ENCODE measurements around the gene OR52M1. TPM values are rescaled to one million over a fixed set of nuclear protein-coding genes. Genes with fewer than 3 reads are reported as not detected.

OR52M1 gene
- total RNA-seq, 6 donors from 2014 or later = not detected

DNA sequence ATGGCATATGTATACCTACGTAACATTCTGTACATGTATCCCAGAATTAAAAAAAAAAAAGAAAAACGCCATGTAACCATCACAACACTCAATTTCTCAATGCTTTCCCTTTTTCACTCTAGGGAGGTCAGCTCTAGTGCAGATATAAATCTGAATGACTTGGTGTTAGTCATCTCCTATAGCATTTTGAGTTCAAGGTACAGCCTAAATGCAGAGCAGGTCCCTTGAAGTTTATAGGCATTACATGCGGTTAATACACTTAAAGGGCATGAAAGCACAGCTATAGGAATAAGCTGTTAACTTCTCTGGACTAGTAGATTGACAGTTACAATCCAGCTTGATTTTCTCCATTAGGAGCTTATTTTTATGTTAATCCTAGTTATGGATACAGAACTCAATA is 20.4 kb downstream of the OR52M1 start:
- TF ChIP-seq POLR2A (IDR thresholded peaks at IDR 0.05) (no peak), POLR2AphosphoS5 (IDR thresholded peaks at IDR 0.05) (no peak), EP300 (IDR thresholded peaks at IDR 0.05) (no peak)
- TF ChIP-seq, protein P1, sequence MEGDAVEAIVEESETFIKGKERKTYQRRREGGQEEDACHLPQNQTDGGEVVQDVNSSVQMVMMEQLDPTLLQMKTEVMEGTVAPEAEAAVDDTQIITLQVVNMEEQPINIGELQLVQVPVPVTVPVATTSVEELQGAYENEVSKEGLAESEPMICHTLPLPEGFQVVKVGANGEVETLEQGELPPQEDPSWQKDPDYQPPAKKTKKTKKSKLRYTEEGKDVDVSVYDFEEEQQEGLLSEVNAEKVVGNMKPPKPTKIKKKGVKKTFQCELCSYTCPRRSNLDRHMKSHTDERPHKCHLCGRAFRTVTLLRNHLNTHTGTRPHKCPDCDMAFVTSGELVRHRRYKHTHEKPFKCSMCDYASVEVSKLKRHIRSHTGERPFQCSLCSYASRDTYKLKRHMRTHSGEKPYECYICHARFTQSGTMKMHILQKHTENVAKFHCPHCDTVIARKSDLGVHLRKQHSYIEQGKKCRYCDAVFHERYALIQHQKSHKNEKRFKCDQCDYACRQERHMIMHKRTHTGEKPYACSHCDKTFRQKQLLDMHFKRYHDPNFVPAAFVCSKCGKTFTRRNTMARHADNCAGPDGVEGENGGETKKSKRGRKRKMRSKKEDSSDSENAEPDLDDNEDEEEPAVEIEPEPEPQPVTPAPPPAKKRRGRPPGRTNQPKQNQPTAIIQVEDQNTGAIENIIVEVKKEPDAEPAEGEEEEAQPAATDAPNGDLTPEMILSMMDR (IDR thresholded peaks at IDR 0.05) = no peak
- Histone ChIP-seq H3K27me3 (no peaks in the 10 kb centered on the region), H3K4me3 (no peak overlapping the region), H3K9me3 (peaks cover 0 to 4% (median 0%) of the 10 kb centered on the region in 4 donors), H3K36me3 (no peaks in the 10 kb centered on the region), H3K27ac (no peak overlapping the region), H3K4me1 (peaks cover 0 to 1% (median 0%) of the 10 kb centered on the region in 4 donors)
- 91 to 94% methylated on average over 3 of the region's 3 CpGs for WGBS, 2 donors
- no peak for ATAC-seq (ENCODE audit: low FRiP score in 2 of 2)
- DNase-seq = no peak

DNA sequence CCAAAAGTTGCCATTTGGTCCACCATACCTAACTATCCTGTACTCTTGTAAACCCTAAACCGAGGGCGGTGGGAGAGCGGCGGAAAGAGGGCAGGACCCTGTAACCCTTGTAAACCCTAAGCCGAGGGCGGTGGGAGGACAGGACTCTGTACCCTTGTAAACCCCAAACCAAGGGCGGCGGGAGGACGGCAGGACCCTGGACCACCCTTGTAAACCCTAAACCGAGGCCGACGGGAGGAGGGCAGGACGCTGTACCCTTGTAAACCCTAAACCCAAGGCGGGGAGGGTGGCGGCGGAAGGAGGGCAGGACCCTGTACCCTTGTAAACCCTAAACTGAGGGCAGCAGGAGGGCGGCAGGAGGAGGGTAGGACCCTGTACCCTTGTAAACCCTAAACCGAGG is 24.1 kb downstream of the OR52M1 start:
- 91% methylated on average over 18 of the region's 18 CpGs for WGBS, 2 donors
- no peak overlapping the region for H3K27ac ChIP-seq
- ATAC-seq (ENCODE audit: low FRiP score in 2 of 2) = no peak

DNA sequence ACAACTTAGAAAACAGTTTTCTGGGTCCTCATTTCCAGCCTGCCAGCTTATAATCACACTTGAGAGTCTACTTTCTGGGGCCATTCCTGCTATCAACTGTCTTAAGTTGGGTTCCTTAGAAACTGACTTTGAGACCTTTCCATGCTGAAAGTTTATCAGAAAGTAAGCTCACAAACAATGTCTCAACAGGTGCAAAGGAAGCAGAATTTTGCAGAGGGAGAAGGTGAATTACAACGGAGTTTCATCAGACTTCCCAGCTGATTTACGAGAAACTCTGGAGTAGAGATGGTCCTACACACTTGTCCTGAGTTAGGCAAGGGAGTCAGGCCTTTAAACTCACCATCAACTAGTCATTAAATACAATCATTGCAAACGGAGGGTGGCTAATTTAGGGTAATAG is 31.9 kb downstream of the OR52M1 start:
- DNase-seq (no peak), ATAC-seq (ENCODE audit: low FRiP score in 2 of 2) (no peak)
- H3K36me3 ChIP-seq = no peaks in the 10 kb centered on the region
- no peak overlapping the region for H3K27ac ChIP-seq
- TF ChIP-seq, protein P1 (IDR thresholded peaks at IDR 0.05) = no peak
- no peak for TF ChIP-seq POLR2A (IDR thresholded peaks at IDR 0.05)
- H3K4me3 ChIP-seq = no peak overlapping the region
- WGBS, 2 donors = 61 to 78% methylated on average over 3 of the region's 3 CpGs
- H3K27me3 ChIP-seq = no peaks in the 10 kb centered on the region
- H3K9me3 ChIP-seq = no peaks in the 10 kb centered on the region
- no peaks in the 10 kb centered on the region for H3K4me1 ChIP-seq

More for the DNA sequence above, 24.1 kb downstream of the OR52M1 start:
- Histone ChIP-seq H3K9me3 (peaks cover 0 to under 1% (median 0%) of the 10 kb centered on the region in 4 donors), H3K36me3 (no peaks in the 10 kb centered on the region), H3K4me1 (no peaks in the 10 kb centered on the region), H3K27me3 (no peaks in the 10 kb centered on the region), H3K4me3 (no peak overlapping the region)
- TF ChIP-seq, protein P1 (IDR thresholded peaks at IDR 0.05) = no peak
- TF ChIP-seq EP300 (IDR thresholded peaks at IDR 0.05) (no peak), POLR2AphosphoS5 (IDR thresholded peaks at IDR 0.05) (no peak), POLR2A (IDR thresholded peaks at IDR 0.05) (no peak)
- DNase-seq = peak in 1 of 2 donors; percentile 35

DNA sequence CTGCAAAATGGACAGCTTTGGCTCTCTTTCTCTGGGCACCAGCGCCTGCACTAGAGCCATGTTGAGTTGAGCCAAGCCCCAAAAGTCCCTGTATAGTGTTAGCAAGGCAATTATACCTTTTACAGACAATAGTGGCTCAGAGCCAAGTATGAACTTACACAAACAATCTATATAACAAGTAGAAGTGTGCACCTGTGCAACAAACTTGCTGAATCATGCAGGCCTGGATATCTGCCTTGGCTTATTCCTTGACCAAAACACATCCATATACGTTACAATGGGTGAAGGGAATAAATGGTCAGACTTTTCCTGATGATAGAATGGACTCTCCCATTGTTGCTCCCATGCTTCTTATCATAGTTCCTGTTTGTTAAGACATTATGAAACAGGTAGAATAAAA is 32.8 kb downstream of the OR52M1 start:
- Histone ChIP-seq H3K4me1 (no peaks in the 10 kb centered on the region), H3K36me3 (no peaks in the 10 kb centered on the region), H3K4me3 (no peak overlapping the region), H3K27me3 (no peaks in the 10 kb centered on the region), H3K27ac (no peak overlapping the region), H3K9me3 (no peaks in the 10 kb centered on the region)
- ATAC-seq (ENCODE audit: low FRiP score in 2 of 2) (no peak), DNase-seq (no peak)
- TF ChIP-seq, protein P1 (IDR thresholded peaks at IDR 0.05) = no peak
- no peak for TF ChIP-seq POLR2A (IDR thresholded peaks at IDR 0.05)
- no peak for TF ChIP-seq EP300 (IDR thresholded peaks at IDR 0.05)
- no peak for TF ChIP-seq POLR2AphosphoS5 (IDR thresholded peaks at IDR 0.05)
- WGBS, 2 donors = 64 to 89% methylated on average over 2 of the region's 2 CpGs

DNA sequence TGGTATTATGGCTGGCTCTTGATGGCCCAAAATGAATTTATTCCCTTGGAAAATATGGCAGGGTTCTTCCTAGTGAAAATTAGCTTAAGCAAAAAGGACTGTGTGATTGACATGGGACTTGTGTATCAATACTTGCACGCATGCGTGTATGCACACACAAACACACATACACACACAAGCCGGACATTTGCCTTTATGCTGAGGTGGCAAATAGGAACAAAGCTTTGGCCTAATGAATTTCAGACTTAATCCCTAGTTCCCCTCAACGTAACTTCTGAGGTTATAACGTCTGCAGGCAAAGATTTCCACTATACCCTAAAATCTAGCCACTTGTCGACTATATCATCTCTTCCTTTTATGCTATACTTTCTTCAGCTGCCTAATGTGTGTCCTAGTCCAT is 33.6 kb downstream of the OR52M1 start:
- DNase-seq (no peak), ATAC-seq (ENCODE audit: low FRiP score in 2 of 2) (no peak)
- H3K9me3 ChIP-seq = no peaks in the 10 kb centered on the region
- no peaks in the 10 kb centered on the region for H3K36me3 ChIP-seq
- no peak overlapping the region for H3K27ac ChIP-seq
- H3K4me1 ChIP-seq = no peaks in the 10 kb centered on the region
- no peak for TF ChIP-seq POLR2AphosphoS5 (IDR thresholded peaks at IDR 0.05)
- no peak for TF ChIP-seq POLR2A (IDR thresholded peaks at IDR 0.05)
- TF ChIP-seq, protein P1 (IDR thresholded peaks at IDR 0.05) = no peak
- no peak for TF ChIP-seq EP300 (IDR thresholded peaks at IDR 0.05)
- 86 to 90% methylated on average over 6 of the region's 6 CpGs for WGBS, 2 donors
- no peak overlapping the region for H3K4me3 ChIP-seq
- H3K27me3 ChIP-seq = no peaks in the 10 kb centered on the region

All from upper lobe of left lung (tissue), 6 donors.